Activated T-cell treated with anti-CD3 and anti-CD28 coated beads, Interleukin-2, amount 50 U/mL, for 24 hours (primary cell): ENCODE results near the gene HNMT.
"Not testable (repeated sequence)": the region's sequence is repeated elsewhere in the genome, so short reads cannot be mapped to it uniquely, and the experiment has no call there.

Experiments
- DNase-seq: peaks from one replicate; pipeline ENCODE4 v3.0.0-alpha.2; 2020
- H3K27ac Mint-ChIP-seq: 2 replicates; pipeline ENCODE4 v1.8.0; 2020; ENCODE audit warnings: mild to moderate bottlenecking, mixed read lengths
- H3K27me3 Mint-ChIP-seq: 2 replicates; pipeline ENCODE4 v1.8.0; 2020; ENCODE audit warnings: mixed read lengths
- H3K36me3 Mint-ChIP-seq: 2 replicates; pipeline ENCODE4 v1.8.0; 2020; ENCODE audit warnings: low read depth, mixed read lengths
- H3K4me1 Mint-ChIP-seq: 2 replicates; pipeline ENCODE4 v1.8.0; 2020; ENCODE audit warnings: low read depth, mixed read lengths
- H3K4me3 Mint-ChIP-seq: 2 replicates; pipeline ENCODE4 v1.8.0; 2020; ENCODE audit warnings: mild to moderate bottlenecking, moderate library complexity, mixed read lengths
- H3K9me3 Mint-ChIP-seq: 2 replicates; pipeline ENCODE4 v1.8.0; 2020; ENCODE audit warnings: mixed read lengths

Gene HNMT

GRCh38 chr2:137957033-137957432 lies 7.2 kb upstream of the HNMT start:
- no peaks in the 10 kb centered on the region for H3K27me3 Mint-ChIP-seq
- DNase-seq: no peak
- no peaks in the 10 kb centered on the region for H3K36me3 Mint-ChIP-seq
- H3K27ac Mint-ChIP-seq: no peak overlapping the region
- H3K4me3 Mint-ChIP-seq: no peak overlapping the region
- peaks cover 13% of the 10 kb centered on the region for H3K4me1 Mint-ChIP-seq
- H3K9me3 Mint-ChIP-seq: no peaks in the 10 kb centered on the region

- Mint-ChIP-seq H3K4me3 (no peak overlapping the region), H3K4me1 (peaks cover 6% of the 10 kb centered on the region), H3K36me3 (no peaks in the 10 kb centered on the region), H3K27ac (no peak overlapping the region), H3K27me3 (no peaks in the 10 kb centered on the region), H3K9me3 (no peaks in the 10 kb centered on the region)
- no peak for DNase-seq
Measured at GRCh38 chr2:137959166-137959565, 5.1 kb upstream of the HNMT start.

DNA sequence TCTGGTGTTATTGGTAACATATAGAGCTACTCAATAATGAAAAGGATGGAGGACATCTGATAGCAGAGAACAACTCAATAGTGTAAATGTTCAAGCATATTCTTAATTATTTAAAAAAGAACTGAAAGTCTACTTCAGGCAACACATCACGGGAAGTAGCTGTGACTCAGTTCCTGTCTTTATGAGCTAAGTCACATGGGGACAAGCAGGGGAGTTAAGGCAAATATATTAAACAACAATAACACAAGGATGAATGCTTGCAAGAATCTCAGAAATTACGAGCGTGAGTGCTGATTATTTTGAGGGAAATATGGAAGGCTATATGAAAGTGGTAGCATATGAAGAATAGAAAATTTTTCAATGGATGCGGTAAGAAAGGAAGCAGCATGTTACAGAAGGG lies 4.0 kb upstream of the HNMT start:
- Mint-ChIP-seq H3K9me3 (no peaks in the 10 kb centered on the region), H3K4me3 (no peak overlapping the region), H3K27ac (no peak overlapping the region), H3K27me3 (no peaks in the 10 kb centered on the region), H3K4me1 (peaks cover 7% of the 10 kb centered on the region), H3K36me3 (no peaks in the 10 kb centered on the region)
- DNase-seq: no peak

DNA sequence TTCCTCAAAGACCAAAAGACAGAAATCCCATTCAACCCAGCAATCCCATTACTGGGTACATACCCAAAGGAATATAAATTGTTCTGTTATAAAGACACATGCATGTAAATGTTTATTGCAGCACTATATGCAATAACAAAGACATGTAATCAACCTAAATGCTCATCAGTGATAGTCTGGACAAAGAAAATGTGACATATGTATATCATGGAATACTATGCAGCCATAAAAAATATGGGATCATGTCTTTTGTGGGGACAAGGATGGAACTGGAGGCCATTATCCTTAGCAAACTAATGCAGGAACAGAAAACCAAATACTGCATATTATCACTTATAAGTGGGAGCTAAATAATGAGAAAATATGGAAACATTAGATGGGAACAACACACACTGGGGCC lies 2.7 kb upstream of the HNMT start:
- Mint-ChIP-seq H3K9me3 (no peaks in the 10 kb centered on the region), H3K4me1 (peaks cover 7% of the 10 kb centered on the region)
- no peak for DNase-seq

DNA sequence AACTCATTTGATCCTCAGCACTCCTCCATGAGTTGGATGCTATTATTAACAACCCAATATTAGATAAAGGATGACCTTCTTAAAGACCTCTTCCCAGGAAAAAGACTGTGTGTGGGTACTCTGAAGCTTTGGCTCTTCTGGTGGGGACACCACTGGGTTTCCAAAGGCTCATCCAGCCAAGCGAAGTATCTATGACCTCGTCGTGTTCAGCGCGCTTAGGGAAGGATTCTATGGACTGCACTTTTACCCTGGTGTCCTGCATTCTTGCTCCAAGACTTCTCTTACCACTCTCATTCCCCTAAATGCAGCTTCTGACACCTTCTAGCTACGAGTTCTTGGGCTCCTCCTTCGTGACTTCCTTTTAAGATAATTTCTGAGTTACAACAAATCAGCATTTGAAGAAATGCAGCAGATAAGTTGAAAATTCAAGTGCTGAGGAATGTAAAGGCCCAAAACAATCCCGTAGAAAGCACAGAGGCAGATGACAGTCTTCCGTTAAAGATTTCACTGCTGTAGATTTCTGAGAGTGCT lies 673 bp upstream of the HNMT start:
- H3K36me3 Mint-ChIP-seq: no peaks in the 10 kb centered on the region
- peaks cover 7% of the 10 kb centered on the region for H3K4me1 Mint-ChIP-seq
- H3K27me3 Mint-ChIP-seq: no peaks in the 10 kb centered on the region
- no peak overlapping the region for H3K27ac Mint-ChIP-seq
- no peaks in the 10 kb centered on the region for H3K9me3 Mint-ChIP-seq
- H3K4me3 Mint-ChIP-seq: no peak overlapping the region
- no peak for DNase-seq

More for the DNA sequence above, 2.7 kb upstream of the HNMT start:
- Mint-ChIP-seq H3K4me3 (no peak overlapping the region), H3K27ac (no peak overlapping the region), H3K27me3 (no peaks in the 10 kb centered on the region), H3K36me3 (no peaks in the 10 kb centered on the region)

DNA sequence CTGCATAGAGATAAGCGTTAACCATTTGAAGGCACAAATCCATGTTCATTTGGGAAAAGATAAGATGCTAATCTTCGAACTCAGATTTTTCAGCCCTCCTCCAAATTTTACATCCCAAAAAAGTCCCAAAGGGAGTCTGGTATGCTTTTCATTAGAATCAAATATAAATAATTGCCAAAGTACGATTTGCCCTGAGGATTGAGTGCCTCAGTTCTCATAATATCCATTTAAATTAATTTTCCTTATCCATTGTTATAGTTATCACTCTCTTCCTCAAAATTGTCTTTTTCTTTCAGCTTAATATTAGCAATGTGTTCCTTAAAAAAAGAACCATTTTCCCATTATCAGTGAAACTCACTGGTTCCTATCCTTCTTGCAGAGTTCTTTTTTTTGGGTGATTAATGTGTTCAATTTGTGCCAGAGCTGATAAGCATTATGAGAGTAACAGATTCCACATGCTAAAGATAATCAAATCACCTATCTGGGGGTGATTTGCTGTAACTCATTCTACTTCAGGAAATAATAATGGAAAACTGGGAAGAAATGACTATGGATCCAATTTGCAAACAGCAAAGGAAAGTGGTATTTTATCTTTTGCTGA lies 686 bp downstream of the HNMT start:
- peaks cover 5% of the 10 kb centered on the region for H3K4me1 Mint-ChIP-seq
- DNase-seq: no peak
- H3K9me3 Mint-ChIP-seq: no peaks in the 10 kb centered on the region
- no peaks in the 10 kb centered on the region for H3K27me3 Mint-ChIP-seq
- H3K36me3 Mint-ChIP-seq: no peaks in the 10 kb centered on the region
- no peak overlapping the region for H3K27ac Mint-ChIP-seq
- H3K4me3 Mint-ChIP-seq: no peak overlapping the region

DNA sequence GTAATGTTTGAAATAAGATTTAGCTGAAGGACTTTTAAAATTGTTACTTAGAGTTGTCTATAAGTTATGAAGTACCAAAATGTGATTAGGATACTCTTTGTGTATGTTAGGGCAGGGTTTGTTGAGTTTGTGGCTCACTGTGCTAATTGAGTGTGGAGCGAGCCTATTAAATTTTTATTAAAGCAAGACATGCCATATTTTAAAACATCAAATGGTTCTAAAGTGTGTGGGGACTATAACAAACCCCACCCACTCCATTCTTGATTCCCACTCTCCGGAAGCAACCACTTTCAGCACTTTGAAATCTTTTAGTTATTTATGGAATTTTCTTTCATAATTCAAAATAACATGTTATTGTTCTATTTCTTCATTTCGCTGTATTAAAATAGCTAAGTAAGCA lies 1.8 kb downstream of the HNMT start:
- Mint-ChIP-seq H3K4me3 (no peak overlapping the region), H3K27ac (no peak overlapping the region), H3K36me3 (no peaks in the 10 kb centered on the region), H3K27me3 (no peaks in the 10 kb centered on the region), H3K4me1 (peaks cover 3% of the 10 kb centered on the region), H3K9me3 (no peaks in the 10 kb centered on the region)
- DNase-seq: no peak

- no peak overlapping the region for H3K27ac Mint-ChIP-seq
- H3K27me3 Mint-ChIP-seq: no peaks in the 10 kb centered on the region
- H3K4me1 Mint-ChIP-seq: peaks cover 3% of the 10 kb centered on the region
- H3K9me3 Mint-ChIP-seq: no peaks in the 10 kb centered on the region
- H3K4me3 Mint-ChIP-seq: no peak overlapping the region
- H3K36me3 Mint-ChIP-seq: no peaks in the 10 kb centered on the region
- no peak for DNase-seq
Measured at GRCh38 chr2:137967042-137967441, 2.8 kb downstream of the HNMT start.

DNA sequence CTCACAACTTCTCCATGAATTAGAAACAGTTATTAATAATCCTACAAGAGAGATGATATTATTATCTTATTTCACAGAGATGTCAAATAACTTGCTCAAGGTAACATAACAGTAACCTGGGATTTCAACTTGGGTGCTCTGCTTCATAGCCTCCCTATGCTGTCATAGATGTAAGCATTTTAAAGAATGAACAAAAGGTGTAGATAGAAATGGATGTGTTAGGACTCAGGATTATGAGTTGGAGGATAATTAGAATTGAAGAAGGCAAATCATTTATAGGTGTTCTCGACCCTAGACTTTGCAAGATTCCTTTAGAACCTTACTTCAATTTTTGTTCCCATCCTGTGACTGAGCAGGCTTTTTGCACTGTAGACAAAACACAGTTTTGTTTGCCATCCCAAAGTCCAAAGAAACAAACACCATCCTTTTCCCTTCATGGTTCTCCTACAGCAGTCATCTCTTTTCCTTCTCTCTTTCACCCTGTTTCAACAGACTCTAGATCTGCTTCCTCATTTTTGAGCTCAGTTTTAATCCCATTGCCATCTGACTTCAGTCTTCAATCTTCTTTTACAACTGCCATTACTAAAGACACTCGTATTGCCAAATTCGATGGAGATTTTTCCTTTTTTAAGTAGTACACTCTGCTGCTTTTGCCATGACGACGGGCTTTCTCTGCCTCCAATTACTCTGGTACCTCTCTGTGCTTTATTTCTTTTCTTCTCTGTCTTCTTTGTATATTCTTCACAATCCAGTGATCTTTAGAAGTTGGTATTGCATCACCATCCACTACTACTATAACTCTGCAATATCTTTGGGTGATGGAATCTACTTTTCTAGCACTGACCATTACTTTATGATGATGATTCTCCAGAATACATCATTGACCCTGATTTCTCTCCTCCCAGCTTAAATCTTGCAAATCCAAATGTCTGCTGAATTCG lies 4.5 kb downstream of the HNMT start:
- Mint-ChIP-seq H3K9me3 (no peaks in the 10 kb centered on the region), H3K4me1 (peaks cover 3% of the 10 kb centered on the region), H3K27ac (no peak overlapping the region), H3K36me3 (no peaks in the 10 kb centered on the region), H3K4me3 (no peak overlapping the region), H3K27me3 (no peaks in the 10 kb centered on the region)
- no peak for DNase-seq

- no peak for DNase-seq
- Mint-ChIP-seq H3K27ac (no peak overlapping the region), H3K4me1 (no peaks in the 10 kb centered on the region), H3K4me3 (no peak overlapping the region), H3K27me3 (no peaks in the 10 kb centered on the region), H3K36me3 (no peaks in the 10 kb centered on the region), H3K9me3 (no peaks in the 10 kb centered on the region)
Measured at GRCh38 chr2:137969418-137969765, 5.1 kb downstream of the HNMT start.

DNA sequence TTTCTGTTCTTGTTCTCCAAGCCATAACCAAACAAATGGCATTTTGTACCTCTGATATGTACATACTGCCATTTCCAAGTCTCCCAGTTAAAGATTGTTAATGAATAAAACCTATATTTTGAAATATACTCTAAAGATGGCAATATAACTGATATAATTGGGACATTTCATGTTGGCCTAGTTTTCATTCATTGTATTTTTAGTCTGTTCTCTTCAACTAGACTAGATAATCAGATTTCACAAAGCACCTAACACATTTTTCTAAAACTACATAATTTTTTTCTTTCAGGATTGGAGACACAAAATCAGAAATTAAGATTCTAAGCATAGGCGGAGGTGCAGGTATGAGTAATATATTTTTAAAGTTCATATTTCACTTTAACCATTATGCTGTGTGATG lies 5.6 kb downstream of the HNMT start:
- H3K27me3 Mint-ChIP-seq: no peaks in the 10 kb centered on the region
- DNase-seq: no peak
- no peak overlapping the region for H3K27ac Mint-ChIP-seq
- H3K36me3 Mint-ChIP-seq: no peaks in the 10 kb centered on the region
- no peak overlapping the region for H3K4me3 Mint-ChIP-seq
- no peaks in the 10 kb centered on the region for H3K4me1 Mint-ChIP-seq
- H3K9me3 Mint-ChIP-seq: no peaks in the 10 kb centered on the region

DNA sequence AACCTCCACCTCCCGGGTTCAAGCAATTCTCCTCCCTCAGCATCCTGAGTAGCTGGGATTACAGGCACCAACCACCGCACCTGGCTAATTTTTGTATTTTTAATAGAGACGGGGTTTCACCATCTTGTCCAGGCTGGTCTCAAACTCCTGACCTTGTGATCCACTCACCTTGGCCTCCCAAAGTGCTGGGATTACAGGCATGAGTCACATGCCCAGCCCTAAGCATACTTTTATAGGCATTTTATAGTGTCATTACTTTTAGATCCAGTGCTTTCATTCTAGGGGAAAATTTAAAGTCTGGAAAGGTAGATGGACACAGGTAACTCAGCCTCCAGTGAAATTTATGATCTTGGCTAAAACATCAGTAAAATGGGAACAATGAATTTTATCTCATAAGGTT lies 7.0 kb downstream of the HNMT start:
- not testable (repeated sequence) for H3K27me3 Mint-ChIP-seq, H3K4me3 Mint-ChIP-seq, H3K36me3 Mint-ChIP-seq, DNase-seq, H3K4me1 Mint-ChIP-seq, H3K9me3 Mint-ChIP-seq, H3K27ac Mint-ChIP-seq

- Mint-ChIP-seq H3K4me1 (no peaks in the 10 kb centered on the region), H3K36me3 (no peaks in the 10 kb centered on the region), H3K27me3 (no peaks in the 10 kb centered on the region), H3K27ac (no peak overlapping the region), H3K4me3 (no peak overlapping the region), H3K9me3 (no peaks in the 10 kb centered on the region)
- DNase-seq: no peak
Measured at GRCh38 chr2:137973280-137973679, 9.0 kb downstream of the HNMT start.

DNA sequence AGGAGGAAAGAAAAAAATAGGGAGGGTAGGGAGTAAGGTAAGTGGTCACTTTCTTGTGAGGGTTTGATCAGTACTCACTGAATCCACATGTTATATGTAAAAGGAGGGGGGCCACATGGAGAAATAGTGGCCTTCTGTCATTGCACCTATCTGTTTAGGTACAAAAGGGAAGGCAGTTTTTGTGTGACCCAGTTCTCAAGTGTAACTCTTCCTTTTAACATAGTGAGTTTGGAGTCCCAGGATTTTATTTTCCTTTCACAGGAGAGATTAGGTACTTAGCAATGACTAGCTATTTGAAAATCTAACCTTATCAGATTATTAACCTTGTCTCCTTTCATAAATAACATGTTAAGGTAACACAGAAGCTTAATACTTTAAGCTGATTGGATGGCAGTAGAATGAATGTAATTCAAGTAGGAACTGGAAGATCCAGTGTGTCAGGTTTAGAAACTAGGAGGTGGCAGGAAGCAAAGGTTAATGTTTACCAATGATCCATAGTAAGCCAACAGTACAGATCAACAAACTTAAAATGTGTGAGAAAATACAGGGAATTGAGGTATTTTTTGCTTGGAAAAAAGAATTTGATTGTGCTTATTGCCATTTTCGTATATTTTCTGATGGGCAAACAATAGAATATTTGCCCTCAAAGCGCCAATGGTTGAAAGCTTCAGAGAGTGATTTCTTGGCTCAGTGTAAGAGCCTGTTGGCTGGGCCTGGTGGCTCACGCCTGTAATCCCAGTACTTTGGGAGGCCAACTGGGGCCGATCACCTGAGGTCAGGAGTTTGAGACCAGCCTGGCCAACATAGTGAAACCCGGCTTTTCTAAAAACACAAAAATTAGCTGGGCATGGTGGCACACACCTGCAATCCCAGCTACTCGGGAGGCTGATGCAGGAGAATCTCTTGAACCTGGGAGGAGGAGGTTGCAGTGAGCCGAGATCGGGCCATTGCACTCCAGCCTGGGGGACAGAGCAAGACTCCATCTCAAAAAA lies 11.3 kb downstream of the HNMT start:
- DNase-seq: no peak
- Mint-ChIP-seq H3K4me1 (no peaks in the 10 kb centered on the region), H3K4me3 (no peak overlapping the region), H3K27ac (no peak overlapping the region), H3K27me3 (no peaks in the 10 kb centered on the region), H3K9me3 (no peaks in the 10 kb centered on the region), H3K36me3 (no peaks in the 10 kb centered on the region)
